ENCODE data around the gene TTC28. TPM values are rescaled to one million over a fixed set of nuclear protein-coding genes. Genes with fewer than 3 reads are reported as not detected.
"Not testable (repeated sequence)": the region's sequence is repeated elsewhere in the genome, so short reads cannot be mapped to it uniquely, and the experiment has no call there.

Gene TTC28
- total and polyA plus RNA-seq, 12 donors = 3.4 to 75.6 (median 28.6) TPM

GRCh38 chr22:28477556-28477955, 202.1 kb downstream of the TTC28 start:
- Histone ChIP-seq H3K36me3 (replicated peaks in 1 of 2) (no peaks in the 10 kb centered on the region), H3K27ac (no peak overlapping the region), H3K4me3 (no peak overlapping the region), H3K4me1 (replicated peaks in 1 of 2) (peaks cover 0 to 8% of the 10 kb centered on the region in 2 donors), H3K9me3 (replicated peaks in 1 of 3) (peaks cover 0 to under 1% (median 0%) of the 10 kb centered on the region in 3 donors), H3K27me3 (no peaks in the 10 kb centered on the region)
- 90 to 100% (median 96%) methylated on average over 1 of the region's 1 CpG for WGBS, 4 donors
- intact Hi-C loops (cut with DNase I) = no loop called here
- TF ChIP-seq POLR2A (IDR thresholded peaks at IDR 0.05) = no peak
- TF ChIP-seq CTCF (IDR thresholded peaks at IDR 0.05) = no peak
- no peak for DNase-seq

- Histone ChIP-seq H3K27me3 (no peaks in the 10 kb centered on the region), H3K4me3 (no peak overlapping the region), H3K36me3 (replicated peaks in 1 of 2) (no peaks in the 10 kb centered on the region), H3K27ac (no peak overlapping the region), H3K9me3 (replicated peaks in 1 of 3) (no peaks in the 10 kb centered on the region), H3K4me1 (replicated peaks in 1 of 2) (no peaks in the 10 kb centered on the region)
- TF ChIP-seq CTCF (IDR thresholded peaks at IDR 0.05) (no peak), POLR2A (IDR thresholded peaks at IDR 0.05) (no peak)
- intact Hi-C loops (cut with DNase I) = no loop called here
- no peak for DNase-seq
- WGBS, 4 donors = 90 to 97% (median 91%) methylated on average over 1 of the region's 1 CpG
Observed at GRCh38 chr22:28474330-28474729, 205.3 kb downstream of the TTC28 start.

GRCh38 chr22:28473258-28473657, 206.4 kb downstream of the TTC28 start:
- H3K27me3 ChIP-seq = no peaks in the 10 kb centered on the region
- no peak for DNase-seq
- H3K4me3 ChIP-seq = no peak overlapping the region
- H3K27ac ChIP-seq = no peak overlapping the region
- H3K36me3 ChIP-seq (replicated peaks in 1 of 2) = no peaks in the 10 kb centered on the region
- no peaks in the 10 kb centered on the region for H3K4me1 ChIP-seq (replicated peaks in 1 of 2)
- intact Hi-C loops (cut with DNase I) = no loop called here
- TF ChIP-seq POLR2A (IDR thresholded peaks at IDR 0.05) = no peak
- TF ChIP-seq CTCF (IDR thresholded peaks at IDR 0.05) = no peak
- no peaks in the 10 kb centered on the region for H3K9me3 ChIP-seq (replicated peaks in 1 of 3)
- 83 to 90% (median 89%) methylated on average over 2 of the region's 2 CpGs for WGBS, 4 donors

GRCh38 chr22:28467055-28467454, 212.6 kb downstream of the TTC28 start:
- H3K27me3 ChIP-seq; H3K9me3 ChIP-seq (replicated peaks in 1 of 3); H3K4me1 ChIP-seq (replicated peaks in 1 of 2); DNase-seq; H3K27ac ChIP-seq; H3K36me3 ChIP-seq (replicated peaks in 1 of 2); H3K4me3 ChIP-seq; intact Hi-C loops (cut with DNase I): not testable (repeated sequence)
- 77 to 89% (median 84%) methylated on average over 1 of the region's 1 CpG for whole genome bisulfite sequencing, 4 donors

GRCh38 chr22:28466399-28466798, 213.2 kb downstream of the TTC28 start:
- TF ChIP-seq CTCF (IDR thresholded peaks at IDR 0.05) = no peak
- no peak for TF ChIP-seq POLR2A (IDR thresholded peaks at IDR 0.05)
- 88 to 96% (median 93%) methylated on average over 4 of the region's 4 CpGs for WGBS, 4 donors
- no peaks in the 10 kb centered on the region for H3K9me3 ChIP-seq (replicated peaks in 1 of 3)
- no peaks in the 10 kb centered on the region for H3K4me1 ChIP-seq (replicated peaks in 1 of 2)
- DNase-seq = no peak
- H3K27me3 ChIP-seq = no peaks in the 10 kb centered on the region
- intact Hi-C loops (cut with DNase I) = no loop called here
- no peak overlapping the region for H3K27ac ChIP-seq
- no peak overlapping the region for H3K4me3 ChIP-seq
- H3K36me3 ChIP-seq (replicated peaks in 1 of 2) = no peaks in the 10 kb centered on the region
